GM21515 (cell line): ENCODE data around the gene ADRB2.
"Not testable (repeated sequence)": the region's sequence is repeated elsewhere in the genome, so short reads cannot be mapped to it uniquely, and the experiment has no call there.

Experiments
- ATAC-seq: cut with Tn5 transposase; IDR thresholded peaks from one replicate; pipeline ENCODE4 v1.9.1; 2021; ENCODE audit not compliant: unreplicated experiment

Gene ADRB2

DNA sequence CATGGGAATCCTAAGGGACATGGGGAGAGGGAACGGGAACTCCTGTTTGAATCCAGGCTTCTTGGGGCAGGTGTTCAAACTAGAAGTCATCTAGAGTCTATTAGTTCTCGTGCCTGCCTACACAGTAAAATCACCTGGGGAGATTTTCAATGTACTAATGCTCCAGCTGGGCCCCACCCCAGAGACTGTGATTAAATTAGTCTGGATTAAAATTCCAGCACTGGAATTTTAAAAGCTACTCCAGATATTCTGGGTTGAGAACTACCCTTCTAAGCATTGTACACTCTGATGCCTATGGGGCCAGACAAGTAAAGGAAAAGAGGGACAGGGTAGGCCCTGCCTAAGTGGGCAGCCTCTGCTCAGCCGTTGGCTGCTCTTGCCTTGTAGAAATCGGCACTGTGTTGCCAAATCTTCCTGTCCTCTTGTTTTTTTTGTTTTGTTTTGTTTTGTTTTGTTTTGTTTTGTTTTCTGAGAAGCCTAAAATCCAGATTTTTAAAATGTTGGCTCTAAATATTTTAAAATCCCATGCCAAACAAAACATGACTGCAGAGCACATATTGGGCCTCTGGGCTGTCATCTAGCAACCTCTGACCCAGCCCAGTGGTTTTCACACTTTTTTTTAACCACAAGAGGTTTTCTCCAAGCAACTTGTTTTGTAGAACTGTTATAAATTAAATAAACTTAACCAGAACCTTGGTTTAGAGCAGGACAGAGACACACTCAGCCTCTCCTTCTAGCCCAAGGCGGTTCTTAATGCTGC lies 29.0 kb downstream of the ADRB2 start:
- ATAC-seq = no peak

DNA sequence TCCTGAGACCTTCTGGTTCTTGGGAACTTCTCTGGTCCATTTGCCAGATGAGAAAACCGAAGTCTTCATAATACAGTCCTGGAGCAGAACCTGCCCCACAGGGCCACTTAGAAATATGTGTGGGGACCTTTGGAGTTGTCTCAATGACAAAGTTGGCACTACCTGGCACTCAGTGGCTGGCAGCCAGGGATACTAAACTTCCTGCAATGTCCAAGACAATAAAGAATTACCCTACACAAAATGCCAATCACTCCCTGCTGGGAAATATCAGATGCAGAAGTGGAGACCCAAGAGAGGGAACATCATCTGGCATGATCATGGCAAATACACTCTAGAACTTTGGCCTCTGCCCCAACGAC lies 29.6 kb downstream of the ADRB2 start:
- ATAC-seq = no peak

DNA sequence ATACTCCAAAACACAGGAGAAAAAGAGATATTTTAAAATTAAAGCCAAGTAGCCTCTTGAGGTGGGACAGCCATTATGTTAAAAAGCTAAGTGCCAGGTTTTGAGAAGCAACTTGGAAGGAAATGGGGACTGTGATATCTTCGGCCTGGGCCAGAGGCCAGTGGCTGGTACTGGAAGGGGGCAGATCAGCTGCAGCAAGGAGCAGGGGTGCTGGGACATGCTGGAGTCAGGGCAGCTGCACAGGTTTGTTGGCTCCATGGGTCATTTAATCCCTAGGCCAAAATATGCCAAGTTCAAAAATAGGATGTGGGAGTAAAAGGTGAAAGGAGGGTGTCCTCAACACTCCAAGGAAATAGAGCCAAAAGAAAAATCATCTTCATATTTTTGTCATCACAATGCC lies 30.0 kb downstream of the ADRB2 start:
- ATAC-seq = no peak

DNA sequence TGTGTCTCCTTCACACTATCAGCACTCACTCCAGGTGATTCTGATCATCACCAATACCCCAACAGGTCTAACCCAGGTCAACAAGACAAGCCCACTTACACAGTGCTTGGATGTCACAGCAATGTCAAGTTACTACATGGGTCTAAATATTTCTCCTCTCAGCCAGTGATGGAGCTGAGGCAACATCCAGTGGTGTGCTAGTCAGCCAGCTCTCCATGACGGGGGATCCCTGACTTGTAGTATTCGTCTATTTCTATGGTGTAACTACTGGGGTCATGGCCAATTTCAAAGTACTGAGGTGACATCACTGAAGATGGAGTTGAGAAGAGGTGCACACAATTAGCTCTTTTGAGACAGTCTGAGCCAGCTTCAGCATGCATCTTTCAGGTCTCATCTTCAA lies 31.1 kb downstream of the ADRB2 start:
- no peak for ATAC-seq

DNA sequence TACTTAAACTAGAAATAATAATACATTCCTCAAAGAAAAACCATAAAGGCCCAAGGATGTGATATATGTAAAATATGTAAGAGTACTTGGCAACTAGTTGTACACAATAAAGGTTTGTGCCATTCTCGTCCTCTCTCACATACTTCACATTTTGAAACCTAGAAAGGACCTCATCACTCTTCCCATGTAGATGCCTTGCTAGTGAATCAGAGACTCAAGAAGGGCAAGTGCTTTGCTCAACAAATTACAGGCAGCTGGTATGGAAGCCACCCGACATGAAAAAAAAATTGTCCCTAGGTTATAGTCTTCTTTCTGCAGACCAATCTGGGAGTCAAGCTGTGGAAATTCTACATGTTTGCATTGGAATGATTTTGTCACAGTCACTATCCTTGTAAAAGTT lies 31.7 kb downstream of the ADRB2 start:
- no peak for ATAC-seq

DNA sequence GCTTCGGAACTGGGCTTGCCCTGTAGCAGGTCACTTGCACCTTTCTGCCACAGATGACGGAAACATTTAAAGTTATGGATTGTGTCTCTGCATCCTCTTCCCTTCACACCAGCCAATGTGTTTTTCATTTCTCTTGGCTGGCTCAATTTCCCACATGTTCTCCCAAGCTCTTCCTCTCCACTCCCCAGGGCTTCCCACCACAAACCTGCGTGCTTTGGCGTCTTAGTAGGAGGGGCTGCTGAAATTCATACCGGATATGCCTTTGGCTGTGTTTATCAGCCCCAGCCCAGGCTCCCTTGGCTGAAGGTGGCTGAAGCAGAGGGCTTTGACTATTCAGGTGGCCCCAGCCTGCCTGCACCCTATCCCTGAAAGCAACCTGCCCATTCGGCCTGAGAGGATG lies 32.1 kb downstream of the ADRB2 start:
- ATAC-seq = no peak

DNA sequence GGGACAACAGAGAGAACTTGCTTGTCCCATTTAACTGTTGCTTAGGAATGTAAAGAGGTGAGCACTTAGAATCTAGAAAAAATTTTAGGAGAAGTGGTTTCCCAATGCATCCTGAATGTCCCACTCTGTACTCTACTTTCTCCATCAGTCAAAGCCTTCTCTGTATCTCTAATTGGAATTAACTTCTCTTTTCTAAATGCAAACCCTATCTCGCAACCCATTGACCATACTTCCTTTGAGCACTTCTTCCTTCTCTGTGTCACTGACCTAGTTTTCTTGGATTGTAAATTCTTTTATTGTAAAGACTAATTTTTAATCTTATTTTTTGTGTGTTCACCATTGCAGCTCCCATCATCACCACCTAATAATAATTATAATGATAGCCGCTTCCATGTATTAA lies 33.3 kb downstream of the ADRB2 start:
- no peak for ATAC-seq

DNA sequence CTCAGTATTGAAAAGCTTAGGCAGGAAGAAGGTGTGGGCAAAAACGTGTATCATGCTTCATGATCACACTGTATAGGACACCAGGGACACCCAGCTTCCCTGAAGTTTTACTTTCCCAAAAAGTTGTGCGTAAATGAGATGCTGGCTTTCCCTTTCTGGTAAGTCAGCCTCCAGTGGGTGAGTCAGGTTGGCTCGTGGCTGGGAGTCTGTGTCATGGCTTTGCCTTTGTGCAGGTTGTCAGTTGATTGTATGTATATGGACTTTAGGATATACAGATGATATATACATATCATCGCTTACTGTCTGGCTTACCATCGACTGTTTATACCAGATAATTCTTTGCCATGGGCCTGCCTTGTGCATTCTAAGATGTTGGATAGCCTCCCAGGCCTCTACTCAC lies 34.2 kb downstream of the ADRB2 start:
- no peak for ATAC-seq

DNA sequence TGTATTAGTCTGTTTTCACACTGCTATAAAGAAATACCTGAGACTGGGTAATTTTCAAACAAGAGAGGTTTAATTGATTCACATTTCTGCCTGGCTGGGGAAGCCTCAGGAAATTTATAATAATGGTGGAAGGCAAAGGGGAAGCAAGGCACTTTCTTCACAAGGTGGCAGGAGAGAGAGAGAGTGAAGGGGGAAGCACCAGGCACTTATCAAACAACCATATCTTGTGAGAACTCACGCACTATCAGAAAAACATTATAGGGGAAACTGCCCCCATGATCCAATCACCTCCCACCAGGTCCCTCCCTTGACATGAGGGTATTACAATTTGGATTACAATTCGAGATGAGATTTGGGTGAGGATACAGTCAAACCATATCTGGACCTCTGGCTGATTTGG lies 34.7 kb downstream of the ADRB2 start:
- ATAC-seq = no peak

DNA sequence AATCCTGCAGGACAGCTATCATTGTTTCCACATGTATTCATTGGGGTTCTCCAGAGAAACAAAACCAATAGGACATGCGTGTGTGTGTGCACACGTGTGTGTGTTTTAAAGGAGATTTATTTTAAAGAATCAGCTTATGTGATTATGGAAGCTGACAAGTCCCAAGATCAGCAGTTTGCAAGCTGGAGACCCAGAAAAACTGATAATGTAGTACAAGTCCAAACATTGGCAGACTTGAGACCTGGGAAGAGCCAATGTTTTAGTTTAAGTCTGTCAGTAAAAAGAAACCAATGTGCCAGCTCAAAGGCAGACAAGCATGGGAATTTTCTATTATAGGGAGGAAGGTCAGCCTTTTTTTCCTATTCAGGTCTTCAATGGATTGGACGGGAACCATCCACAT lies 35.3 kb downstream of the ADRB2 start:
- ATAC-seq = no peak

DNA sequence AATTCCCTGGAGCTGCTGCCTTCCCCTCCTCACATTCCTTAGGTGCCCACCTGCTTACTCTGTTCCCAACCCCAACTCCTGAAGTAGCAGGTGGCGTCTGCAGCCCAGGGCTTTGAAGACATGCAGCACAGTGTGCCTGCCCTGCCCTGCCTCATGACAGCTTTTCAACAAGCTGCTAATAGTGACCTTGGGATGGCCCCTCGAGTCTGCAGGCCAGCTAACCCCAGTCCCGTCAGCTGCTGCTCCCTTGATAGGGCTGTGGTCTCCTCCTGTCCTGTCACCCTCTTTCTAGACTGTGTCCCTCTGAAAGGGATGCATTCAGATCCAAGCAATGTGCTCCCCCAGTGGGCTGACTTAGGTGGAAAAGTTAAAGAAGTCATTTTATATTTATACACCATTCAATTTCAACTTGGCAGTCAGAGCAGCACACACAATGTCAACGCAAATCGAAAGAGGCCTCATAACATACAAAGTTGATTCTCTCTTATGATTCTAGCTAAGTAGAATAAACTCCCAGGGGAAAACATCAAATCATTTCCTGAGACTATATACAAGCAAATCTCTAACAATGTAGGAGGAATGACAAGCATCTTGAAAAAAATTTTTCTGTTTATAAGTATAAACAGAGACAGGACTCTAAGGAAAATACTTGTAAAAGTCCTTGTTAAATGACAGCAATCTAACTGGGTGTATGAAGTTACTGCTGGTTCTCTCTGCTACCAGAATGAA lies 37.9 kb downstream of the ADRB2 start:
- no peak for ATAC-seq

DNA sequence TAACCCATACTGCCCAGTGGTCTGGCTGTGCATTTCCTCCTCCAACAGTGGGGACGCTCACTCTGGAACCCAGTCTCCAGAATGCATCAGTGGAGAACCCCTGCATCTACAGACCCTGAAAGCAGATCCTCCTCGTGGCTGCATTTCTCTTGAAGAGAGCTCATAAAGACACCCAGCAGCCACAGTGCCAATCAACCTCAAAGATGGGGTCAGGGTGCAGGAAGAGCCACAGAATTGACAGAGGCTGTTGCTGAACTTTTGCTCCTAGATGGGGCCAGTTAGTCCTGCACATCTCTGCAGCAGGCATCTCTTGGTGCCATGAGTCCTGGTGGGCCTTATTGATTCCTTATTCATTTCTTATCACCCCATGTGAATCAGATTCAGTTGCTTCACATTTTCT lies 39.6 kb downstream of the ADRB2 start:
- no peak for ATAC-seq

DNA sequence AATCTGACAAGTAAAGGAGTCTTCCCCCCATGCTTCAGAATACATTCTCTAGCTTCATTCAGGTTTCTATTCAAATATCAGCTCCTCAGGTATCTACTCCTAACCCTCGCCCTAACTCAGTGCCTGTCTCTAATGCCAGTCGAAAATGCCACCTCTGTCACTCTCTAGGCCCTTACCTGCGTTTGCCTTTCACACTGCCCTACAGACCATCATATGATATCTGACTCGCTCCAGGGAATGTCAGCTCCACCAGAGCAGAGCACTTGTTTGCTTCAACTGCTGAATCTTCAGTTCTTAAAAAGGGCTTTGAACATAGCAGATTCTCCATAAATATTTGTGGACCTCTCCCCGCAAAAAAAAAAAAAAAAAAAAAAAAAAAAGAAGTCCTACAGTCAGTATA lies 46.7 kb downstream of the ADRB2 start:
- no peak for ATAC-seq

DNA sequence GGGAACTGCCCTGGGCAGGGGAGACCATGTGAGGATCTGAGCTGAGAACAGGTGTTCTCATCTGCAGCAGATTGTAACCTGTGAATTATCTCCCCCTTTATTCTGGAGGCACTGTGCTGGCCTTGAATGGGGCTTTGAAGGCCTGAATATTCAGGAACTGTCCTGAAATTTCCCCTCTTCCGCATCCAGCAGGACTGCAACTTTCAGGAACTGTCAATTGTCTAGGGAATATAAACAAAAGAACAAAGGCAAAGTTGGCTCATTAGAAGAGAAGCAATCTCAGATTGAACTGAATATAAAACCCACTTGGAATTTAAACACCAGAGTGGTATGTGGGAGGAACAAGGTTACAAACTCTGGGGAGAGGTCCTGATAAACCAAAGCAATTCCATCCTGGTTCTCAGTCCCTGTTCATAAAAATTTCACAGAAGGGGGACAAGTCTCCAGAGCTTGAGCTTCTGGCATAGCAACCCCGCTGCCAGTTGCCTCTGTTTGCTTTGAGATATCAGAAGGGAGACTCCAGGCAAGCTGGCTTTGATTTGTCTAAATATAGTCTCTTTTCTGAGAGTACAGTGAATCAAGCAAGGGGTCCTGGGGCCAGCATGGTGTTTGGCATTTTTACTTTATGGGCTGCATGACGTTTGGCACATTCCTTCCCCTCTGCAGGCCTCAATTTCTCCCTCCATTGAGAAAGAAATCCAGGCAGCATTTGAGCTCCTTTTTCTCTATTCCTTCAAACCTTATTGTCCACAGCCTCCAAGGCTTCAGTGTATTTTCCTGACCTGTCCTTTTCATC lies 47.5 kb downstream of the ADRB2 start:
- no peak for ATAC-seq

DNA sequence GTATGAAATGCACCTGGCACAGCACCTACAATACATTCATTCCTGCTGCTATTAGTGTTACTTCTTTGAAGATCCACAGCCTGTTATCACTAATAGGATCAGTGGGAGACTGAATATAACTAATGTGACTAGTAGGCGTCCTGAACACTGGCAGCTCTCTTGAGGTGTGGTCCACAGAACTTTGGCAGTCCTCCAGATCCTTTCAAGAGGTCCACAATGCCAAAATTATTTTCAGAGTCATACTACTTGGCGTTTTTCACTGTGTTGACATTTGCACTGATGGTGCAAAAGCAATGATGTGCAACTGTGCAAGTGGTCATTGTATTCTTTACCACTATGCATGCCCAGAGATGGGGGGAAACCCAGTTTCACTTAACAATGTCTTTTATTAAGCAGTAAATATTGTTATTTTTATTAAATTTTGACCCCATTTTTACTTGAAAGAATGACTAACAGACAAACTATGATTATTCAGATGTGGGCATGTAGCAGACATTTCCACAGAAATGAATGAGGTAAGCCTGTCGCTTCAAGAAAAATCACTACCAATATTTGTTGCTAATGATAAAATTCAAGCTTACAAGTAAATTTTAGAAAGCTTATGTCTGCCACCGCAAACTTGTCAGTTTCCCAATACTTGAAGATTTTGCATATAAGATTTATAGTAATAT lies 48.9 kb downstream of the ADRB2 start:
- ATAC-seq = no peak

DNA sequence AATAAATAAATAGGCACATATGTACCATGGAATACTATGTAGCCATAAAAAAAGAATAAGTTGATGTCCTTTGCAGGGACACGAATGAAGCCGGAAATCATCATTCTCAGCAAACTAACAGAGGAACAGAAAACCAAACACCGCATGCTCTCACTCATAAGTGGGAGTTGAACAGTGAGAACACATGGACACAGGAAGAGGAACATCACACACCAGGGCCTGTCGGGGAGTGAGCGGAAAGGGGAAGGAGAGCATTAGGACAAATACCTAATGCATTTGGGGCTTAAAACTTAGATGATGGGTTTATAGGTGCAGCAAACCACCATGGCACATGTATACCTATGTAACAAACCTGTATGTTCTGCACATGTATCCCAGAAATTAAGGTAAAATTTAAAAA lies 51.0 kb downstream of the ADRB2 start:
- not testable (repeated sequence) for ATAC-seq
